Stimulated activated CD4-positive, alpha-beta T cell treated with anti-CD3 and anti-CD28 coated beads, Interleukin-12 subunit alpha, Interleukin-12 subunit beta, amount 100 ng/mL, for 4 hours (primary cell): ENCODE measurements around the gene ANXA2.
"Not testable (repeated sequence)": the region's sequence is repeated elsewhere in the genome, so short reads cannot be mapped to it uniquely, and the experiment has no call there.

Source experiments
- DNase-seq: peaks from one replicate; pipeline ENCODE4 v3.0.0-alpha.2; 2020

The ANXA2 gene

GRCh38 chr15:60338810-60339209, 59.0 kb downstream of the ANXA2 start:
- no peak for DNase-seq

GRCh38 chr15:60337076-60337475, 60.7 kb downstream of the ANXA2 start:
- DNase-seq = no peak

GRCh38 chr15:60335296-60335695, 62.5 kb downstream of the ANXA2 start:
- DNase-seq = not testable (repeated sequence)

- peak; percentile 4 for DNase-seq
Measured at GRCh38 chr15:60328852-60329443, 68.8 kb downstream of the ANXA2 start.

- DNase-seq = no peak
Measured at GRCh38 chr15:60326824-60327654, 70.7 kb downstream of the ANXA2 start.

GRCh38 chr15:60326343-60326742, 71.4 kb downstream of the ANXA2 start:
- no peak for DNase-seq

GRCh38 chr15:60325905-60326304, 71.9 kb downstream of the ANXA2 start:
- DNase-seq = no peak

GRCh38 chr15:60324706-60325438, 72.9 kb downstream of the ANXA2 start:
- DNase-seq = no peak

- no peak for DNase-seq
Measured at GRCh38 chr15:60323322-60323721, 74.5 kb downstream of the ANXA2 start.

- no peak for DNase-seq
Measured at GRCh38 chr15:60320365-60320764, 77.4 kb downstream of the ANXA2 start.

- no peak for DNase-seq
Measured at GRCh38 chr15:60318216-60318867, 79.4 kb downstream of the ANXA2 start.

- no peak for DNase-seq
Measured at GRCh38 chr15:60316961-60317360, 80.8 kb downstream of the ANXA2 start.

- DNase-seq = no peak
Measured at GRCh38 chr15:60315878-60316277, 81.9 kb downstream of the ANXA2 start.

GRCh38 chr15:60313906-60314305, 83.9 kb downstream of the ANXA2 start:
- DNase-seq = no peak

- DNase-seq = no peak
Measured at GRCh38 chr15:60307034-60307433, 90.8 kb downstream of the ANXA2 start.

- no peak for DNase-seq
Measured at GRCh38 chr15:60301024-60301423, 96.8 kb downstream of the ANXA2 start.

- DNase-seq = no peak
Measured at GRCh38 chr15:60299452-60300047, 98.2 kb downstream of the ANXA2 start.
